ENCODE data around the gene TMEM223. TPM values are rescaled to one million over a fixed set of nuclear protein-coding genes. Genes with fewer than 3 reads are reported as not detected.

The TMEM223 gene
- total RNA-seq, 2 donors from 2014 or later: 15.8 to 26.0 TPM

GRCh38 chr11:62792202-62792575 lies 383 bp upstream of the TMEM223 start:
- H3K27ac ChIP-seq: peak overlapping the region; percentile 80
- H3K9me3 ChIP-seq: no peaks in the 10 kb centered on the region
- TF ChIP-seq CTCF (IDR thresholded peaks at IDR 0.05): no peak
- no peaks in the 10 kb centered on the region for H3K27me3 ChIP-seq
- peaks cover 7% of the 10 kb centered on the region for H3K4me1 ChIP-seq
- peaks cover 26% of the 10 kb centered on the region for H3K36me3 ChIP-seq
- peak overlapping the region; percentile 39 to 89 for H3K9ac ChIP-seq (ENCODE audit: low read depth in 2 of 2, low read length in 2 of 2)
- intact Hi-C loops (cut with DNase I): no loop called here
- DNase-seq: peak; percentile 33
- peak overlapping the region; percentile 98 for H3K4me3 ChIP-seq

GRCh38 chr11:62789576-62789975 lies 2.2 kb downstream of the TMEM223 start:
- no peaks in the 10 kb centered on the region for H3K9me3 ChIP-seq
- H3K4me1 ChIP-seq: peaks cover 13% of the 10 kb centered on the region
- intact Hi-C loops (cut with DNase I): loop anchor here (5.0 kb wide), 1 partner anchor 73 kb away; no protein-coding TSS in a partner anchor
- no peak for TF ChIP-seq CTCF (IDR thresholded peaks at IDR 0.05)
- H3K27me3 ChIP-seq: no peaks in the 10 kb centered on the region
- peaks cover 14% of the 10 kb centered on the region for H3K36me3 ChIP-seq
- no peak overlapping the region for H3K4me3 ChIP-seq
- DNase-seq: no peak
- H3K9ac ChIP-seq (ENCODE audit: low read depth in 2 of 2, low read length in 2 of 2): peak overlapping the region in 1 of 2 donors; percentile 1
- H3K27ac ChIP-seq: no peak overlapping the region

GRCh38 chr11:62788991-62789390 lies 2.8 kb downstream of the TMEM223 start:
- intact Hi-C loops (cut with DNase I): loop anchor here (5.0 kb wide), 1 partner anchor 73 kb away; no protein-coding TSS in a partner anchor
- H3K27me3 ChIP-seq: no peaks in the 10 kb centered on the region
- no peak overlapping the region for H3K27ac ChIP-seq
- H3K9me3 ChIP-seq: no peaks in the 10 kb centered on the region
- peak overlapping the region; percentile 0 to 1 for H3K9ac ChIP-seq (ENCODE audit: low read depth in 2 of 2, low read length in 2 of 2)
- TF ChIP-seq CTCF (IDR thresholded peaks at IDR 0.05): no peak
- no peak overlapping the region for H3K4me3 ChIP-seq
- DNase-seq: no peak
- peaks cover 8% of the 10 kb centered on the region for H3K36me3 ChIP-seq
- peaks cover 13% of the 10 kb centered on the region for H3K4me1 ChIP-seq

GRCh38 chr11:62787005-62787759 lies 4.6 kb downstream of the TMEM223 start, which contains the start of gene TMEM179B:
TSS of gene TMEM179B (plus strand) at chr11:62787402. CDS start at chr11:62787432, 30 bp downstream.
- Histone ChIP-seq H3K27ac (peak within 1 kb of the TSS; percentile 99), H3K27me3 (no peaks in the 10 kb centered on the region), H3K4me1 (peaks cover 10% of the 10 kb centered on the region), H3K4me3 (peak within 1 kb of the TSS; percentile 84), H3K9ac (ENCODE audit: low read depth in 2 of 2, low read length in 2 of 2) (peak within 1 kb of the TSS; percentile 97 to 99), H3K9me3 (no peaks in the 10 kb centered on the region), H3K36me3 (no peaks in the 10 kb centered on the region)
- intact Hi-C loops (cut with DNase I): loop anchor here (5.0 kb wide), 1 partner anchor 75 kb away; no protein-coding TSS in a partner anchor
- peak; percentile 100 for DNase-seq
- TF ChIP-seq CTCF (IDR thresholded peaks at IDR 0.05): no peak

- H3K4me3 ChIP-seq: peak overlapping the region; percentile 84
- intact Hi-C loops (cut with DNase I): loop anchor here (5.0 kb wide), 1 partner anchor 76 kb away; no protein-coding TSS in a partner anchor
- peak overlapping the region; percentile 97 to 99 for H3K9ac ChIP-seq (ENCODE audit: low read depth in 2 of 2, low read length in 2 of 2)
- peak; percentile 91 for DNase-seq
- TF ChIP-seq CTCF (IDR thresholded peaks at IDR 0.05): peak; percentile 92
- H3K27me3 ChIP-seq: no peaks in the 10 kb centered on the region
- H3K27ac ChIP-seq: peak overlapping the region; percentile 99
- peaks cover 8% of the 10 kb centered on the region for H3K4me1 ChIP-seq
- H3K9me3 ChIP-seq: no peaks in the 10 kb centered on the region
- H3K36me3 ChIP-seq: no peaks in the 10 kb centered on the region
Observed at GRCh38 chr11:62786318-62787004, 5.3 kb downstream of the TMEM223 start.

All from colonic mucosa (tissue), 4 donors.